ENCODE results near the gene KAZN. TPM values are rescaled to one million over a fixed set of nuclear protein-coding genes. Genes with fewer than 3 reads are reported as not detected.

KAZN gene
- total and polyA plus RNA-seq, 10 donors, result 20.0 to 245 (median 144) TPM

GRCh38 chr1:14826731-14827326 lies 228.3 kb downstream of the KAZN start:
- H3K36me3 ChIP-seq, result no peaks in the 10 kb centered on the region
- WGBS, 5 donors, result 90 to 97% (median 94%) methylated on average over 10 to 11 of the region's 11 CpGs
- no peak for DNase-seq
- intact Hi-C loops (cut with DNase I; ENCODE audit: low total_unique reads), result no loop called here
- H3K9me3 ChIP-seq, result peaks cover 0 to 5% (median 0%) of the 10 kb centered on the region in 8 donors
- H3K4me3 ChIP-seq, result no peak overlapping the region
- no peaks in the 10 kb centered on the region for H3K27me3 ChIP-seq (replicated peaks in 1 of 7)
- no peak for TF ChIP-seq POLR2AphosphoS5 (IDR thresholded peaks at IDR 0.05)
- TF ChIP-seq, protein P1, sequence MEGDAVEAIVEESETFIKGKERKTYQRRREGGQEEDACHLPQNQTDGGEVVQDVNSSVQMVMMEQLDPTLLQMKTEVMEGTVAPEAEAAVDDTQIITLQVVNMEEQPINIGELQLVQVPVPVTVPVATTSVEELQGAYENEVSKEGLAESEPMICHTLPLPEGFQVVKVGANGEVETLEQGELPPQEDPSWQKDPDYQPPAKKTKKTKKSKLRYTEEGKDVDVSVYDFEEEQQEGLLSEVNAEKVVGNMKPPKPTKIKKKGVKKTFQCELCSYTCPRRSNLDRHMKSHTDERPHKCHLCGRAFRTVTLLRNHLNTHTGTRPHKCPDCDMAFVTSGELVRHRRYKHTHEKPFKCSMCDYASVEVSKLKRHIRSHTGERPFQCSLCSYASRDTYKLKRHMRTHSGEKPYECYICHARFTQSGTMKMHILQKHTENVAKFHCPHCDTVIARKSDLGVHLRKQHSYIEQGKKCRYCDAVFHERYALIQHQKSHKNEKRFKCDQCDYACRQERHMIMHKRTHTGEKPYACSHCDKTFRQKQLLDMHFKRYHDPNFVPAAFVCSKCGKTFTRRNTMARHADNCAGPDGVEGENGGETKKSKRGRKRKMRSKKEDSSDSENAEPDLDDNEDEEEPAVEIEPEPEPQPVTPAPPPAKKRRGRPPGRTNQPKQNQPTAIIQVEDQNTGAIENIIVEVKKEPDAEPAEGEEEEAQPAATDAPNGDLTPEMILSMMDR (IDR thresholded peaks at IDR 0.05 in 8 of 11, conservative IDR thresholded peaks at IDR 0.05 in 3 of 11), result no peak
- no peak for TF ChIP-seq POLR2A (IDR thresholded peaks at IDR 0.05)
- no peak overlapping the region for H3K27ac ChIP-seq
- H3K4me1 ChIP-seq, result no peaks in the 10 kb centered on the region

- WGBS, 5 donors, result 85 to 98% (median 90%) methylated on average over 4 of the region's 4 CpGs
- no peak for DNase-seq
- Histone ChIP-seq H3K9me3 (peaks cover 0 to 5% (median 0%) of the 10 kb centered on the region in 8 donors), H3K4me1 (no peaks in the 10 kb centered on the region), H3K27ac (no peak overlapping the region), H3K36me3 (no peaks in the 10 kb centered on the region), H3K27me3 (replicated peaks in 1 of 7) (no peaks in the 10 kb centered on the region), H3K4me3 (no peak overlapping the region)
- intact Hi-C loops (cut with DNase I; ENCODE audit: low total_unique reads), result no loop called here
- TF ChIP-seq POLR2AphosphoS5 (IDR thresholded peaks at IDR 0.05) (no peak), POLR2A (IDR thresholded peaks at IDR 0.05) (no peak)
- TF ChIP-seq, protein P1 (IDR thresholded peaks at IDR 0.05 in 8 of 11, conservative IDR thresholded peaks at IDR 0.05 in 3 of 11), result no peak
These were observed 229.4 kb downstream of the KAZN start for GRCh38 chr1:14827870-14828269.

DNA sequence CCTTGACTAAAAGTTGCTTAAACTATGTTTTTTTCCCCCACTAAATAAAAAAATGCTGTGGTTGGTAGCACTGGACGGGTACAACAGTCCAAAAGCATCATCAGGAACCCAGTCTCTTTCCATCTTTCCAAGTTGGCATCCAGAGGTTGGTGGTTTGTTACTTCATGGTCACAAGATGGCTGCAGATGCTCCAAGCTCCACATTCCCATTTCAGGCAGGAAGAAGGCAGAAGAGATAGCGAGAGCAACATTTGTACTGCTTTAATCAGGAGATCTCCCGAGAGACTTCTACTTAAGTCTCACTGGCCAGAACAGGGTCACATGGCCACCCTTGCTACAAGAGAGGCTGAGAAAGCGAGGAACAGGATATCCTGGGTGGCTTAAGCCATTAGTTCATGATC lies 230.2 kb downstream of the KAZN start:
- Histone ChIP-seq H3K27me3 (replicated peaks in 1 of 7) (no peaks in the 10 kb centered on the region), H3K27ac (no peak overlapping the region), H3K4me1 (no peaks in the 10 kb centered on the region), H3K9me3 (peaks cover 0 to 5% (median 0%) of the 10 kb centered on the region in 8 donors), H3K36me3 (no peaks in the 10 kb centered on the region), H3K4me3 (no peak overlapping the region)
- TF ChIP-seq, protein P1 (IDR thresholded peaks at IDR 0.05 in 8 of 11, conservative IDR thresholded peaks at IDR 0.05 in 3 of 11), result no peak
- TF ChIP-seq POLR2AphosphoS5 (IDR thresholded peaks at IDR 0.05) (no peak), POLR2A (IDR thresholded peaks at IDR 0.05) (no peak)
- intact Hi-C loops (cut with DNase I; ENCODE audit: low total_unique reads), result no loop called here
- DNase-seq, result no peak
- WGBS, 5 donors, result 53 to 87% (median 79%) methylated on average over 4 of the region's 4 CpGs

GRCh38 chr1:14835725-14836124 lies 237.2 kb downstream of the KAZN start:
- H3K9me3 ChIP-seq, result peaks cover 0 to 12% (median under 1%) of the 10 kb centered on the region in 8 donors
- no peak overlapping the region for H3K27ac ChIP-seq
- TF ChIP-seq, protein P1 (IDR thresholded peaks at IDR 0.05 in 8 of 11, conservative IDR thresholded peaks at IDR 0.05 in 3 of 11), result no peak
- no peak for TF ChIP-seq POLR2AphosphoS5 (IDR thresholded peaks at IDR 0.05)
- TF ChIP-seq POLR2A (IDR thresholded peaks at IDR 0.05), result no peak
- no peaks in the 10 kb centered on the region for H3K36me3 ChIP-seq
- no peaks in the 10 kb centered on the region for H3K27me3 ChIP-seq (replicated peaks in 1 of 7)
- no peak for DNase-seq
- 58 to 79% (median 72%) methylated on average over 5 of the region's 5 CpGs for WGBS, 5 donors
- H3K4me3 ChIP-seq, result no peak overlapping the region
- no peaks in the 10 kb centered on the region for H3K4me1 ChIP-seq
- intact Hi-C loops (cut with DNase I; ENCODE audit: low total_unique reads), result no loop called here
